Measurements from ENCODE around the gene FBXW7.

The FBXW7 gene

DNA sequence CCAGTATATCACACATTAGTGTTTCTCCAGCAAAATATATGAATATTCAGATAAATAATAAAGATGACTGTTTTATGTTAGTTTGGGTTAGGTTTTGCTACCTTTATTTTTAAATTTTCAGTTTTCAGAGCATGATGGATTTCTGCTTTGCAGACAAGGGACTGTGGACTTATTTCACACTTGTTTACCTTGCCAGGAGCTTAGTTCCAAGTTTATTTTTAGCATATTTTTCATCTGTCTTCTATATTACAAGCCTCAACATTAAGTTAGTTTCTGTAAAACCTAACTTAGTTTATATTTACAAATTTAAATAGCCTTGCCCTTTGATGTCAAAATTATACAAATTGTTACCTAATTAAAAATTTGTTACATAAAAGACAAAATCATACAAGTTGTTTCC is 163.4 kb downstream of the FBXW7 start:
- TF ChIP-seq CTCF (IDR thresholded peaks at IDR 0.05; ENCODE audit: insufficient read depth, low read length, poor library complexity, severe bottlenecking): no peak

DNA sequence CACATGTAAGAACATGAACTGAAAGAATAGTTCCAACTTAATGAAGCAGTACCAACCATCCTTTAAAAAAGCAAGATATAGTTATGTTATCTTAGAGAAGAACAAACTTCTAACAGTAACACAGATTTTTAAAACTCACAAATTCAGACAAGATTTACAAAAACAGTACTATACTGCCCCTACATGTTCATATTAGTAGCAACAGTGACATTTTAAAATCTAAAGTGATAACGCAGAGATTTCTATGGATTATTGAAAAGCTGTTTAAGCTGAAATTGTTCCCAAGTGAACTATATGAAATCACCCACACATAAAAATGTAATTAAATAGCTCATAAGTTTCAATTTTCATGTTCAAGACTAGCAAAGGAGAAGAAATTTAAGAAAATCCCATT is 166.0 kb downstream of the FBXW7 start:
- DNase-seq (ENCODE audit: extremely low read depth, insufficient read length): no peak
- no peaks in the 10 kb centered on the region for H3K27me3 ChIP-seq (replicated peaks; ENCODE audit: control insufficient read depth, insufficient read depth, low read length)
- H3K36me3 ChIP-seq (ENCODE audit: control insufficient read depth, insufficient read depth, low read length): peaks cover 2% of the 10 kb centered on the region; the same call in 1 of the 2 replicates
- TF ChIP-seq CTCF (IDR thresholded peaks at IDR 0.05; ENCODE audit: insufficient read depth, low read length, poor library complexity, severe bottlenecking): no peak
- H3K4me3 ChIP-seq (replicated peaks; ENCODE audit: low read depth, low read length): no peak overlapping the region

More for the DNA sequence above, 163.4 kb downstream of the FBXW7 start:
- DNase-seq (ENCODE audit: extremely low read depth, insufficient read length): no peak
- H3K36me3 ChIP-seq (ENCODE audit: control insufficient read depth, insufficient read depth, low read length): no peaks in the 10 kb centered on the region; the same call in 1 of the 2 replicates
- H3K27me3 ChIP-seq (replicated peaks; ENCODE audit: control insufficient read depth, insufficient read depth, low read length): no peaks in the 10 kb centered on the region
- H3K4me3 ChIP-seq (replicated peaks; ENCODE audit: low read depth, low read length): no peak overlapping the region

DNA sequence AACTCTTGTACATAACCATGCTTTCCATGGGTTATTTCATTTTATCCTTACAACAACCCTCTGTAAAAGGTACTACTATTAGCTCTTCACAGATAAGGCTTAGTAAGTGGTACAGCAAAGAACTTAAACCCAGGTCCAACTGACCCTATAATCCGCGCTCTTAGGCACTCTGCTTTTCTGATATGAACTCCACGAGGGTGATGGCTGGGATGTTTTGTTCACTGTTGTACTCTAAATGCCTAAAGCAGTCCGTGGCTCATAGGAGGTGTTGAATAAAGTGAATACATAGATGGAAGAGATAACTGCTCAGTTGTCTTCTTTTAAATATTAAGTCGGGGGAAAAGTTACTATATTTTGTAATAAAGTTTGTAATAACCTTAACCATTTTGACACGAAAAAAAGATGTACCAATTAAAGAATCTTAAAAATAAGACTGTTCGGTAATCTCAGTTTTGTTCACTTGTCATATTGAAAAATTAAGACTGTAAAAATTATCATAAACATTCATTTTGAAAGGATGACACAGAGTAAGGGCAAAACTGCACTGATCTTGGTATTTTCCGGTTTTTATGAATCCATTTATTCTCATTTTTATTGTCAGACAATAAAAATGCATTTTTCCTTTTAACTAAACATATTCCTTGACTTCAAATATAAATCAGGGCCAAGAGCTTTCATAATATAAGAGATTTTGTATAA is 166.5 kb downstream of the FBXW7 start:
- H3K4me3 ChIP-seq (replicated peaks; ENCODE audit: low read depth, low read length): no peak overlapping the region
- H3K36me3 ChIP-seq (ENCODE audit: control insufficient read depth, insufficient read depth, low read length): peaks cover 2% of the 10 kb centered on the region; the same call in 1 of the 2 replicates
- TF ChIP-seq CTCF (IDR thresholded peaks at IDR 0.05; ENCODE audit: insufficient read depth, low read length, poor library complexity, severe bottlenecking): no peak
- no peak for DNase-seq (ENCODE audit: extremely low read depth, insufficient read length)
- H3K27me3 ChIP-seq (replicated peaks; ENCODE audit: control insufficient read depth, insufficient read depth, low read length): no peaks in the 10 kb centered on the region

- Histone ChIP-seq H3K36me3 (ENCODE audit: control insufficient read depth, insufficient read depth, low read length) (peaks cover 2% of the 10 kb centered on the region; the same call in 1 of the 2 replicates), H3K4me3 (replicated peaks; ENCODE audit: low read depth, low read length) (no peak overlapping the region), H3K27me3 (replicated peaks; ENCODE audit: control insufficient read depth, insufficient read depth, low read length) (no peaks in the 10 kb centered on the region)
- no peak for DNase-seq (ENCODE audit: extremely low read depth, insufficient read length)
- no peak for TF ChIP-seq CTCF (IDR thresholded peaks at IDR 0.05; ENCODE audit: insufficient read depth, low read length, poor library complexity, severe bottlenecking)
These were observed 167.9 kb downstream of the FBXW7 start for GRCh38 chr4:152368001-152368400.

DNA sequence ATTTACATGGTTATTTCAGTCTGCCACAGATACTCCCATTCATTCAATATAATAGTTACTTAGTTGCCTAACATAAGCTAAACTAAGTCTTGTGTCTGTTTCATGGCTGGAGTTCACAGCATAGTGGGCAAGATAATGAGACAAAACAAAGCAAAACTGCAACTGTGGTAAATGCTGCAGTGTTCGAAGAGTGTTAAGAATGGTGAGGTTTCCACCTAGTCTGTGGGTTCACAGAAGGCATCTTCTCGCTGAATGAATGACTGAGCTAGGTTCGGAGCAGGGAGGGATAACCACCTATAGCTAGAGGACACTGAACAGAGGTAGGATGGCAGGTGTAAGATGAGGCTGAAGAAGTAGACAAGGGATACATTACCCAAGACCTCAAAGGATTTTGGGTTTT is 171.0 kb downstream of the FBXW7 start:
- no peak for DNase-seq (ENCODE audit: extremely low read depth, insufficient read length)
- H3K27me3 ChIP-seq (replicated peaks; ENCODE audit: control insufficient read depth, insufficient read depth, low read length): no peaks in the 10 kb centered on the region
- TF ChIP-seq CTCF (IDR thresholded peaks at IDR 0.05; ENCODE audit: insufficient read depth, low read length, poor library complexity, severe bottlenecking): no peak
- no peak overlapping the region for H3K4me3 ChIP-seq (replicated peaks; ENCODE audit: low read depth, low read length)
- peaks cover 2% of the 10 kb centered on the region; the same call in 1 of the 2 replicates for H3K36me3 ChIP-seq (ENCODE audit: control insufficient read depth, insufficient read depth, low read length)

All from GM06990 (cell line).